Effector memory CD8-positive, alpha-beta T cell (primary cell): ENCODE measurements around the gene DUSP15.

Experiments used
- ATAC-seq: fragments of 150-1000 bp; cut with Tn5 transposase; replicated peaks from 2 replicates; pipeline ENCODE4 v1.10.0; 2021; ENCODE audit warnings: mild to moderate bottlenecking, moderate library complexity
- DNase-seq, 3 experiments: peaks; one replicate each; pipeline ENCODE4 v3.0.0; 2021
- H3K27ac Mint-ChIP-seq, 2 donors: one replicate each; pipeline ENCODE4 v1.8.0; 2022; ENCODE audit warnings: mild to moderate bottlenecking in 2 of 2, mixed read lengths in 2 of 2, moderate library complexity in 2 of 2
- H3K27me3 Mint-ChIP-seq, 2 donors: one replicate each; pipeline ENCODE4 v1.8.0; 2022; ENCODE audit warnings: mixed read lengths in 2 of 2
- H3K36me3 Mint-ChIP-seq: one replicate; pipeline ENCODE4 v1.8.0; 2022; ENCODE audit warnings: mild to moderate bottlenecking, moderate library complexity, mixed read lengths; ENCODE audit not compliant: insufficient read depth
- H3K4me1 Mint-ChIP-seq, 2 donors: one replicate each; pipeline ENCODE4 v1.8.0; 2022; ENCODE audit warnings: low read depth in 2 of 2, mixed read lengths in 2 of 2
- H3K4me3 Mint-ChIP-seq, 2 donors: one replicate each; pipeline ENCODE4 v1.8.0; 2022; ENCODE audit warnings: mild to moderate bottlenecking in 2 of 2, mixed read lengths in 2 of 2, moderate library complexity in 2 of 2
- H3K9me3 Mint-ChIP-seq, 2 donors: one replicate each; pipeline ENCODE4 v1.8.0; 2022; ENCODE audit warnings: mixed read lengths in 2 of 2

DUSP15 gene

DNA sequence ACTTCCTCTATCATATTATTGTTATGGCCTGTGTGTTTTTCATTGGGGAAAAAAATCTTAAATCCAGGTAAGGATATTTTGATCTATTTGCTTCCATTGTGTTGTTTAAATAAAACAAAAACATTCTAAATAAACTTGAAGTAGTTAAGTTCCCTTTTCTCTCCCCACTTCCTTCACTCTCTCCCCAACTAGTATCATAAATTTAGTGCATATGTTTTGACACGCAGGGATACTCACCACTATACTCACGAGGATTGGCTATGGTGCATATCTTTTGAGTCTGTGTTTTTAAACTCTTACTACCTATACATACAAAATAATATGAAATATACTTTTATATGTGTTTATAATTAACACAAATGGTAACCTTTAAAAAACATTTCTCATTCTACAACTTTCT, 5.3 kb upstream of the DUSP15 start:
- peaks cover 28 to 31% of the 10 kb centered on the region in 2 donors for H3K27me3 Mint-ChIP-seq
- ATAC-seq = no peak
- no peaks in the 10 kb centered on the region for H3K9me3 Mint-ChIP-seq
- H3K4me1 Mint-ChIP-seq = peaks cover 16 to 22% of the 10 kb centered on the region in 2 donors
- no peak overlapping the region for H3K4me3 Mint-ChIP-seq
- peaks cover 7% of the 10 kb centered on the region for H3K36me3 Mint-ChIP-seq
- no peak overlapping the region for H3K27ac Mint-ChIP-seq
- DNase-seq = no peak

DNA sequence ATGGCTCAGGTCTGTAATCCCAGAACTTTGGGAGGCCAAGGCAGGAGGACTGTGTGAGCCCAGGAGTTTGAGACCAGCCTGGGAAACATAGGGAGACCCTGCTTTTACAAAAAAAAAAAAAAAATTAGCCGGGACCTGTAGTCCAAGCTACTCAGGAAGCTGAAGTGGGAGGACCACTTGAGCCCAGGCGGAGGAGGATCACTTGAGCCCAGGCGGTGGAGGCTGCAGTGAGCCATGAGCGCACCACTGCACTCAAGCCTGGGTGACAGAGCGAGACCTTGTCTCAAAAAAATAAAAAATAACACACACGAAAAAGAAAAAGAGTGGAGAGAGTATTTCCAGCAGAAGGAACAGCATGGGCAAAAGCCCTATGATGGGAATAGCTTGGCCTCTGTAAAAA, 2.1 kb upstream of the DUSP15 start:
- peaks cover 4% of the 10 kb centered on the region for H3K36me3 Mint-ChIP-seq
- H3K4me3 Mint-ChIP-seq = no peak overlapping the region
- H3K4me1 Mint-ChIP-seq = peaks cover 14% of the 10 kb centered on the region in 2 donors
- ATAC-seq (no peak), DNase-seq (no peak)
- H3K27me3 Mint-ChIP-seq = peaks cover 41 to 55% of the 10 kb centered on the region in 2 donors
- H3K27ac Mint-ChIP-seq = no peak overlapping the region
- H3K9me3 Mint-ChIP-seq = no peaks in the 10 kb centered on the region

DNA sequence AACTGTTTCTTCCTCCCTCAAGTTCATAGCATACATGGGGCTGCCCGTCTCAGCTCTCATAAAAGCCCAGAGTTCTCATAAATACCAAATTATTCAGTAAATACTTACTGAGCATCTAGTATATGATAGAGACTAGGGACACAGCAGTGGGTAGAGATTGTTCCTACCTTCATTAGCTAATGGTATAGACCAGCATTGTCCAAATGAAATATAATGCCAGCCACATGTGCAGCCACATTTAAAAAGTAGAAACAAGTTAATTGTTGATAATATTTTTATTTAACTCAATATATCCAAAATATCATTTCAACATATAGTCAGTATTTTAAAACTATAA, 1.3 kb upstream of the DUSP15 start:
- Mint-ChIP-seq H3K4me3 (peak overlapping the region in 1 of 2 donors; percentile 85), H3K36me3 (peaks cover 4% of the 10 kb centered on the region)

DNA sequence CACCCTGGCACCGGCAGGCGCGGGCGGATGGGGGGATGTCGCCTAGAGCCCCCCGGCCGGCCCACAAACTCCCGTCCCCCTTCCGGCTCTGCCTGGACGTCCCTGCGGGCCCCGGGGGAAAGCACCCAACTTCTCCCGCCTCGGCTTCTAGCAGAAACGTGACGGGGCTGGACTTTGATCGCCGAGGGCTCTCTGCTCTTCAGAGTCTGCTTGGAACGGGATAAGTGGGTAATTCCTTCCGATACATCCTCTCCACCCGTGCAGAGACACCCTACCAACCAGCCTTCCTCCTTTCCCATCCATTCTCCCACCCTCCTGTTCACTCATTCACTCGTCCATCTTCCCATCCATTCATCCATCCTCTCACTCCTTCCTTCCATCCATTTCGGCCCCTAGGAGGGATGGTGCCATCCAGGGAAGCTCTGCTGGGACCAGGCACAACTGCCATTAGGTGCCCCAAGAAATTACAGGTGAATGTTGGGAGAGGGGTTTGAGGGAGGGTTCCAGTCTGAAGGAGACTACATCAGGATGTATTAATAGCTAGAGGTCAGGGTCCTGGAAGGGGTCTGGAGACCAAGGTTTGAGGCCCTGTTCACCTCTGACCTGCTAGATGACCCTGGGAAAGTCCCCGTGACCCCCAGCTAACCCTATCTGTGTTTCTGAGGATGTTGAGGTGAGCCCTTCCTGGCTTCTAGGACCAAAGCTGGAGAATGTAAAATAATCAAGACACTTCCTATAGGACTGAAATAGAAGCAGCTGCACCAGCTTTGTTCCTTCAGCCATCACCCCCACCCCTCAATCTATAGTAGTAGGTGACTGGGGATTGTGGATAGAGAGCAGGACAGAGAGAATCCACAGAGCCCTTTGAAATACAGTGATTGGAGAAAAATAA, 645 bp upstream of the DUSP15 start:
- DNase-seq (no peak), ATAC-seq (peak; percentile 31)
- Mint-ChIP-seq H3K27me3 (peaks cover 41 to 55% of the 10 kb centered on the region in 2 donors), H3K4me3 (peak overlapping the region; percentile 82 to 85), H3K9me3 (no peaks in the 10 kb centered on the region), H3K36me3 (peaks cover 4% of the 10 kb centered on the region), H3K27ac (peak overlapping the region in 1 of 2 donors; percentile 59), H3K4me1 (peaks cover 14% of the 10 kb centered on the region in 2 donors)

More for the DNA sequence above, 1.3 kb upstream of the DUSP15 start:
- ATAC-seq = no peak
- H3K9me3 Mint-ChIP-seq = no peaks in the 10 kb centered on the region
- no peak for DNase-seq
- H3K27ac Mint-ChIP-seq = no peak overlapping the region
- peaks cover 41 to 55% of the 10 kb centered on the region in 2 donors for H3K27me3 Mint-ChIP-seq
- H3K4me1 Mint-ChIP-seq = peaks cover 14% of the 10 kb centered on the region in 2 donors

DNA sequence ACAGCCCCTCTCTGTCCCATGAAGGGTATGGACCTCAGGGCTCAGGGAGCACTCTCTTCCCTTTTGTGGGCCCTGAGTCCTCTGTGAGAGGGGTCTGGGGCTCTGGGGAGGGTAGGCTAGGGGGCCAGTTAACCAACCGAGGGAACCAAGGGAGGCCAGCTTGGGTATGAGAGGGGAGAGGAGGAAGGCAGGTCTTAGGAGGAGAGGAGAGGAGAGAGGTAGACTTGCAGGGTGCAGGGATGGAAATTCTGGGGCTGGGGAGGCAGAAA, 720 bp downstream of the DUSP15 start:
- Mint-ChIP-seq H3K27me3 (peaks cover 41 to 55% of the 10 kb centered on the region in 2 donors), H3K9me3 (no peaks in the 10 kb centered on the region), H3K4me3 (peak overlapping the region; percentile 81 to 85), H3K36me3 (peaks cover 4% of the 10 kb centered on the region), H3K27ac (peak overlapping the region; percentile 5 to 49), H3K4me1 (peaks cover 14% of the 10 kb centered on the region in 2 donors)
- DNase-seq (no peak), ATAC-seq (no peak)

DNA sequence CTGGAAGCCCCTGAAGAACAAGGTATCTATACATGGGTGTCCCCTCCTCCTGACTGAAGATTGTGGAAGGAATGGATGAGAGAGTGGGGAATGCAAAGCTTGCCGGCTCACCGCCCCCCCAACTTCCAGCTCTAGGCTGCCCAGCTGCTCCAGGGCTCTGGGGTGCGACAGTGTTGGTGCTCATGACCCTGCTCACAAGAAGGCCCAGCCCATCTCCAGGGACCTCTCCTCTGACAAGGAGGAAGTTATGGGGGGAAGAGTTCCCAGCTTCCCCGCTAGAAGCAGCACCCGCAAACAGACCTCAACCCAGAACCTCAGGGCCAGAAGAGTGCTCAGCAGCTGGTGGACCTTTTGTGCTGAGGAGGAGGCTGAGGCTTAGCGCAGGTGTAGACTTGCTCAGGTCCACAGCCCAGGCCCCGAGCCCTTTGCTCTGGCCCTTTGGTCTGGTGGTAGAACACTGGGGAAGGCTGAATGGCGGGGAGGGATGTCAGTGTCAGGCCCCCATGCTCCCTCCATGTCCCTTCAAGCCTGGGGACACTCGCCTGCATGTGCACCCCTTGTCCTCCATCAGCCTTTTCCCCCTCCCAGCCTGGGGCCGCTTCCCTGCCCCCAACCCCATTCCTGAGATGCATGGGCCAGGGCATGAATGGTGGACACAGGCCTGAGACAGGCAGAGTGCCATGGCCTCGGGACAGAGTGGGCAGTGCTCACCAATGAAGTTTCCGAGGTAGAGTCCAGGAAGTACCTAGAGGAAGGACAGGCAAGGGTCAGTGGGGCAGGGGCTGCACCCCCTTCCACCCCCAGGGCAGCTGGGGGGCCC, 1.3 kb downstream of the DUSP15 start:
- Mint-ChIP-seq H3K9me3 (no peaks in the 10 kb centered on the region), H3K4me3 (peak overlapping the region; percentile 81 to 85), H3K27ac (peak overlapping the region in 1 of 2 donors; percentile 49), H3K27me3 (peaks cover 41 to 55% of the 10 kb centered on the region in 2 donors), H3K4me1 (peaks cover 14% of the 10 kb centered on the region in 2 donors), H3K36me3 (peaks cover 4% of the 10 kb centered on the region)
- DNase-seq (no peak), ATAC-seq (no peak)

DNA sequence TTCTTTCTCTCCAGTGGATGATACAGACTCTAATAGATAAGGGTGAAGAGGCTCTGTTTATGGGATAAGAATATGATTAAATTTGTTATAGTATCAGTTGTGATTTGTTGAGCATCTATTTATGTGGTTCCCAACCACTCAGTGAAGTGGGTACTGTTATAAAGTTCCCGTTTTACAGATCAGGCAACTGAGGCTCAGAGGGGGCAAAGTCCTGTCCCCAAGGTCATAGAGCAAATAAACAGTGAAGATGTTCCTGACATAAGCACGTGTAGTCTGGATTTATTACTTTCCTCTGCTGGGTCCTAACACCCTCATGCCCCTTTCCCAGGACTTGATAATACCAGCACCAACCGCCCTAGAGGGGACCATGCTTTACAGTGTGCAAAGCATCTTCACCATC, 4.1 kb downstream of the DUSP15 start:
- Mint-ChIP-seq H3K27ac (no peak overlapping the region), H3K4me1 (peaks cover 17 to 18% of the 10 kb centered on the region in 2 donors), H3K36me3 (peaks cover 3% of the 10 kb centered on the region), H3K27me3 (peaks cover 23 to 37% of the 10 kb centered on the region in 2 donors), H3K4me3 (no peak overlapping the region), H3K9me3 (no peaks in the 10 kb centered on the region)
- no peak for ATAC-seq
- no peak for DNase-seq

DNA sequence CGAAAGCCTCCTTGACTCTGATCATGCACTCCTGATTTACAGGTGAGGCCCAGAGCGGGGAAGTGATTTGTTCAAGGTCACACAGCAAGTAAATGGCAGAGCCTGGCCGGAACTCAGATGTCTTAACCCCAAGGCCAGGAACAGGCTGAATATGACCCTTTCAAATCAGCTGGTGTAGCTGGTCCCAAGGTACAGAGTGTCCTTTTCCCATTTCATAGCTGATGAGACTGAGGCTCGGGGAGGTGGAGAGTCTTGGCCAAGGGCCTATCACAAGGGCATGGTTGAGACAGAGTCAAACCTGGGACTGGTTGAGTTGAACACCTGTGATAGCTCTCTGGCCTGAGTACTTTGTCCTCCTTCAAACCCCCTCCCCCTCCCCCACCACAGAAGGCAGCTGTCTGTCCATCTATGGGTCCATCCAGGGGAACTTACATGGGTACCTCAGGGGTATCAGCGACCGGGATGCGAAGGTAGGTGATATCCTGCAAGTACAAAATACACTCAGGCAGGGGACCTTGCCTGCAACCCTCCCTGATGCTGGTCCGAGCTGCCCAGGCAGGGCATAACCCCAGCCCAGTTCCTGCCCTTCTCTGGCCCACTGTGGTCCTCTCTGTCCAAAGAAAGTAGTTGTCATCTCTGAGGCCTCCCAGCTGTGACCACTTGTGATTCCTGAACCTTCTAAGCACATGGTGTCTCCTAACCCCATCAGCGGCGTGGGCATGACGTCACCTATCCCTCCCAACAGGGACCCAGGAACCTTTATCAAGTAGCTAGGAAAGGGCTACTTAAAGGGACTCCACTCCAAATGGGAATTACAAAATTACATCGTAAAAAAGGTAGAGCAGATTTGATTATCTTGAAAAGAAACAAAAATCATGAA, 5.6 kb downstream of the DUSP15 start:
- no peaks in the 10 kb centered on the region for H3K9me3 Mint-ChIP-seq
- ATAC-seq = no peak
- H3K36me3 Mint-ChIP-seq = no peaks in the 10 kb centered on the region
- peaks cover 12 to 14% of the 10 kb centered on the region in 2 donors for H3K4me1 Mint-ChIP-seq
- H3K27me3 Mint-ChIP-seq = peaks cover 16 to 23% of the 10 kb centered on the region in 2 donors
- H3K4me3 Mint-ChIP-seq = no peak overlapping the region
- H3K27ac Mint-ChIP-seq = no peak overlapping the region
- no peak for DNase-seq

DNA sequence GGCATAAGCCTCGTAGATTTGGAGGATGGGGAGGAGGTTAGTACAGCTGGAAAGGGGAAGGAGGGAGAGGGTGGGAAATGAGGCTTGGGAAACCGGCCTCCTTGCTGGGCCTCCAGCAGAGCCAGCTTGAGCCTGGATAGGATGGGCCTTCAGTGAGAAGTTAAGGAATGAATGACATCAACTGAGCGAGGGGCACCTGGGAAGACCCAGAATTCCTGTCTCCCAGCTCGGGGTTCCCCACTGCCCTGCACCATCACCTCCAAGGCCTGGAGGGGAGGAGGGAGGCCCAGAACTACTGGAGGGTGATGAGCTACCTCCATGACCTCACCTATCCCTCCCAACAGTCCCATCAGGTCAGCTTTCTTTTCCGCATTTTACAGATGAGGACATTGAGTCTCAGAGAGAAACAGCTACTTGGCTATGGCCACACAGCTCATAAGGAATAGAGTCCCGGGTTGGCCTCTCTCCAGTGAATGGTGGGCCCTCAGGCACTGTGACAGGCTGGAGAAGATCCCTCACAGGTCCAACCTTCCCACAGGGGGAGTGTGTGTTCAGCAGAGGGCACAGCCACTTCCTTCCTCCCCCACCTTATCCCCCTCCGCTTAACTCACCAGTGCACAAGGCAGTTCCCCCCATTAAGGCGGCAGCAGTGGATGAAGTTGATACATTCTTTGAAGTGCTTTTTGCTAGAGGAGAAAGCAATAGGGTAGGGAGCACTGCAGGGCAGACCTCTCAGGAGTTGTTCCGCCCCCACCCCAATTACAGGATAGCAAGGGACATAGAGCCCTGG, 6.8 kb downstream of the DUSP15 start:
- peaks cover 7 to 10% of the 10 kb centered on the region in 2 donors for H3K27me3 Mint-ChIP-seq

DNA sequence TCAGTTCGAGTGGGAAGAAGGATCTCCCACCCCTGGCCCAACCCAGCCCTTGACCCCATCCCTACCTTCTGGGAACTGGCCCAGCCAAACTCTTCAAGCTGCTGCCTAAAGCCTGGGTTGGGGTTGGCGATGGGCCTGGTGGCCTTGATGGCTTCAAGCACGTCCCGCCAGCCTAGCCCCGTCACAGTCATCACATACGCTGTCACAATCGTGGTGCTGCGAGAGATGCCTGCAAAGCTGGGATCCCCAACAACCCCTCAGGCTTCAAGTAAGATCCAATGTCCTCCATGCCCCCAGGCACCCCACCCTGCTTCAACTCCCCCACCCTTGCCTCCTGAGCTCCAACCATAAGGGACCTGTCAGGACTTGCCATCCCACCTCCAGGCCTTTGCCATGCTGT, 7.8 kb downstream of the DUSP15 start:
- Mint-ChIP-seq H3K27me3 (peaks cover under 1 to 6% of the 10 kb centered on the region in 2 donors), H3K36me3 (peaks cover 2% of the 10 kb centered on the region), H3K4me1 (peaks cover 10 to 11% of the 10 kb centered on the region in 2 donors)

More for the DNA sequence above, 6.8 kb downstream of the DUSP15 start:
- no peak overlapping the region for H3K27ac Mint-ChIP-seq
- H3K4me3 Mint-ChIP-seq = no peak overlapping the region
- no peaks in the 10 kb centered on the region for H3K9me3 Mint-ChIP-seq
- no peak for ATAC-seq
- DNase-seq = no peak
- peaks cover 2% of the 10 kb centered on the region for H3K36me3 Mint-ChIP-seq
- H3K4me1 Mint-ChIP-seq = peaks cover 8 to 10% of the 10 kb centered on the region in 2 donors

DNA sequence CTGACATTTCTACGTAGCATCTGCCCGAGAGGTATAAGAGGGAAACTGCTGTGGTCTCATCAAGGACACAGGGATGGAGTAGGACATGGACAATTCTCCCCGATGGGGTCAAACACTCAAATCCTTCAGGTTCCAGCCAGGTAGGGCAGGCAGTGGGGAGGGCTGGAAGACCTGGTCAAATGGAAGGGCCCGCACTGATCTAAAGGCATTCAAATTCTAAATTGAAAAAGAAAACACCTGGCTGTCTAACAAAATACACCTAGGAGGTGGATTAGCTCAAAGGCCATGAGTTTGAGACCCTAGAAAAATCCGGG, 8.2 kb downstream of the DUSP15 start:
- no peaks in the 10 kb centered on the region for H3K9me3 Mint-ChIP-seq

More for the DNA sequence above, 7.8 kb downstream of the DUSP15 start:
- peak overlapping the region; percentile 11 to 88 for H3K4me3 Mint-ChIP-seq
- H3K9me3 Mint-ChIP-seq = no peaks in the 10 kb centered on the region
- ATAC-seq (no peak), DNase-seq (no peak)
- no peak overlapping the region for H3K27ac Mint-ChIP-seq

DNA sequence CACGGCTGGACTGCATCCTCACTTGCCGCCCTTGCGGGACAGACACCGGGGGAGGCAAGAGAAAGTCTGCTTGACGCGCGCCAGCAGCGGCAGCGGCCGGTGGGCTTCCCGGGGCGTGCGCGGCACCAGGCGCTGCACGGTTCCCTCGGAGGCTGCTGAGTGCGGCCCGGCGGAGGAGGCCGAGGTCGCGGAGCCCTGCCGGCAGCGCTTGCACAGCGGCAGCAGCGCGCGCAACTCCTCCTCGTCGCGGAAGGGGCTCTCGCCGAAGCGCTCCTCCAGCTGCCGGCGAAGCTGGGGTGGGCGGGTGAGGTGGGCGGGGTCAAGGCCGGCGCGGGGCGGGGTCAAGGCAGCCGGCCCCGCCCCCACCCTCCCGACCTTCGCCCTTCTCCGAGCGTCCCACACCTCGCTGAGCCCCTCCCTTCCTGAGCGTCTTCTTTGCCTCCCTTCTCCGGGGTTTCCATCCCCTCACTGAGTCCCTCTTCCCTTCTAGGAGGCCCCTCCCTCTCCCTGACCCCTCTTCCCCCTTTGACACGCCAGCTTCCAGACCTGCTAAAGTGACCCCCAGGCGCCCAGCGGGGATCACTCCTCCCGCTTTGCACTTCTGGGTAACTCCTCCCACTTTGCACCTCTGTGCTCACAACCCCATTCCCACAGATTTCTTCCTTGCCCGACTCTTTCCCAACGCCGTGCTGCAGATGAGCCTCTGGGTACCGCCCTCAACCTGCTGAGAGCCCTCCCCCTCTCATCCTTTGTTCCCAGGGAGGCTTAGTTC, 8.8 kb downstream of the DUSP15 start:
- H3K9me3 Mint-ChIP-seq = no peaks in the 10 kb centered on the region
- peaks cover 10 to 11% of the 10 kb centered on the region in 2 donors for H3K4me1 Mint-ChIP-seq
- peaks cover 2% of the 10 kb centered on the region for H3K36me3 Mint-ChIP-seq
- peak overlapping the region; percentile 80 to 88 for H3K4me3 Mint-ChIP-seq
- peaks cover 0 to 6% of the 10 kb centered on the region in 2 donors for H3K27me3 Mint-ChIP-seq
- peak; percentile 50 to 63 (median 50) for DNase-seq
- ATAC-seq = peak; percentile 93
- peak overlapping the region in 1 of 2 donors; percentile 73 for H3K27ac Mint-ChIP-seq

More for the DNA sequence above, 8.2 kb downstream of the DUSP15 start:
- Mint-ChIP-seq H3K4me3 (peak overlapping the region; percentile 80 to 88), H3K27me3 (peaks cover 0 to 6% of the 10 kb centered on the region in 2 donors), H3K27ac (peak overlapping the region in 1 of 2 donors; percentile 73), H3K4me1 (peaks cover 10 to 11% of the 10 kb centered on the region in 2 donors), H3K36me3 (peaks cover 2% of the 10 kb centered on the region)
- DNase-seq = no peak
- ATAC-seq = no peak
